WTC11 (cell line): Measurements from ENCODE around the gene TIMM50.
"Not testable (repeated sequence)": the region's sequence is repeated elsewhere in the genome, so short reads cannot be mapped to it uniquely, and the experiment has no call there.

Source experiments
- ATF2 ChIP-seq: sonication (generic); formaldehyde crosslinking; IDR thresholded peaks from 2 replicates; pipeline ENCODE4 v1.8.1; 2022; ENCODE audit warnings: low read depth, missing genetic modification reagents, borderline replicate concordance
- CTCF ChIP-seq: fragments of 200-600 bp; IDR thresholded peaks from 2 replicates; pipeline ENCODE4 v1.8.0; 2022; ENCODE audit warnings: antibody characterized with exemption
- JAZF1 ChIP-seq: fragments of 250-450 bp; sonication (Bioruptor Pico); IDR thresholded peaks from 2 replicates; pipeline ENCODE4 v1.9.0; 2021; ENCODE audit warnings: moderate library complexity, mild to moderate bottlenecking, inconsistent platforms
- KAT7 ChIP-seq: sonication (generic); formaldehyde crosslinking; IDR thresholded peaks from 2 replicates; pipeline ENCODE4 v1.8.1; 2023; ENCODE audit warnings: missing genetic modification reagents, mild to moderate bottlenecking, borderline replicate concordance
- NR1H2 ChIP-seq: sonication (generic); formaldehyde crosslinking; IDR thresholded peaks from 2 replicates; pipeline ENCODE4 v1.9.0; 2021; ENCODE audit warnings: mild to moderate bottlenecking, moderate library complexity, missing genetic modification reagents
- SMAD3 ChIP-seq: sonication (generic); formaldehyde crosslinking; IDR thresholded peaks from 2 replicates; pipeline ENCODE4 v1.8.0; 2022; ENCODE audit warnings: missing genetic modification reagents, mild to moderate bottlenecking, borderline replicate concordance
- TEAD4 ChIP-seq: sonication (generic); formaldehyde crosslinking; IDR thresholded peaks from 2 replicates; pipeline ENCODE4 v1.8.0; 2022; ENCODE audit warnings: mild to moderate bottlenecking, missing genetic modification reagents
- TF ChIP-seq, protein P1 (sequence below): sonication (generic); formaldehyde crosslinking; IDR thresholded peaks from 2 replicates; pipeline ENCODE4 v1.8.0; 2022; ENCODE audit warnings: mild to moderate bottlenecking, missing genetic modification reagents
- TF ChIP-seq, protein P2 (sequence below): sonication (generic); formaldehyde crosslinking; conservative IDR thresholded peaks from 2 replicates; pipeline ENCODE4 v1.8.1; 2022; ENCODE audit warnings: mild to moderate bottlenecking, missing genetic modification reagents
- TF ChIP-seq, protein P3 (sequence below): fragments of 250-450 bp; sonication (Bioruptor Pico); IDR thresholded peaks from 2 replicates; pipeline ENCODE4 v1.8.0; 2021; ENCODE audit warnings: mild to moderate bottlenecking

- TF ChIP-seq CTCF; TEAD4 (CRISPR knock-in tag); ATF2 (CRISPR knock-in tag); SMAD3 (CRISPR knock-in tag); NR1H2 (CRISPR knock-in tag); KAT7 (CRISPR knock-in tag); JAZF1 (CRISPR knock-in tag): not testable (repeated sequence)
- TF ChIP-seq, protein P1, sequence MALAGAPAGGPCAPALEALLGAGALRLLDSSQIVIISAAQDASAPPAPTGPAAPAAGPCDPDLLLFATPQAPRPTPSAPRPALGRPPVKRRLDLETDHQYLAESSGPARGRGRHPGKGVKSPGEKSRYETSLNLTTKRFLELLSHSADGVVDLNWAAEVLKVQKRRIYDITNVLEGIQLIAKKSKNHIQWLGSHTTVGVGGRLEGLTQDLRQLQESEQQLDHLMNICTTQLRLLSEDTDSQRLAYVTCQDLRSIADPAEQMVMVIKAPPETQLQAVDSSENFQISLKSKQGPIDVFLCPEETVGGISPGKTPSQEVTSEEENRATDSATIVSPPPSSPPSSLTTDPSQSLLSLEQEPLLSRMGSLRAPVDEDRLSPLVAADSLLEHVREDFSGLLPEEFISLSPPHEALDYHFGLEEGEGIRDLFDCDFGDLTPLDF (CRISPR knock-in tag), result not testable (repeated sequence)
- TF ChIP-seq, protein P2, sequence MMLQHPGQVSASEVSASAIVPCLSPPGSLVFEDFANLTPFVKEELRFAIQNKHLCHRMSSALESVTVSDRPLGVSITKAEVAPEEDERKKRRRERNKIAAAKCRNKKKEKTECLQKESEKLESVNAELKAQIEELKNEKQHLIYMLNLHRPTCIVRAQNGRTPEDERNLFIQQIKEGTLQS, result not testable (repeated sequence)
- TF ChIP-seq, protein P3, sequence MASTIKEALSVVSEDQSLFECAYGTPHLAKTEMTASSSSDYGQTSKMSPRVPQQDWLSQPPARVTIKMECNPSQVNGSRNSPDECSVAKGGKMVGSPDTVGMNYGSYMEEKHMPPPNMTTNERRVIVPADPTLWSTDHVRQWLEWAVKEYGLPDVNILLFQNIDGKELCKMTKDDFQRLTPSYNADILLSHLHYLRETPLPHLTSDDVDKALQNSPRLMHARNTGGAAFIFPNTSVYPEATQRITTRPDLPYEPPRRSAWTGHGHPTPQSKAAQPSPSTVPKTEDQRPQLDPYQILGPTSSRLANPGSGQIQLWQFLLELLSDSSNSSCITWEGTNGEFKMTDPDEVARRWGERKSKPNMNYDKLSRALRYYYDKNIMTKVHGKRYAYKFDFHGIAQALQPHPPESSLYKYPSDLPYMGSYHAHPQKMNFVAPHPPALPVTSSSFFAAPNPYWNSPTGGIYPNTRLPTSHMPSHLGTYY (CRISPR knock-in tag), result not testable (repeated sequence)
These were observed 29.4 kb upstream of the TIMM50 start for GRCh38 chr19:39451257-39451656.
